HepG2 (cell line): ENCODE data around the gene PANK2. TPM values are rescaled to one million over a fixed set of nuclear protein-coding genes. Genes with fewer than 3 reads are reported as not detected.

ENCODE experiments used
- ATAC-seq: fragments of 200-7000 bp; cut with Tn5 transposase; 3 replicates; pipeline ENCODE4 v1.9.1; 2020; ENCODE audit warnings: mild to moderate bottlenecking, moderate library complexity
- BruUV-seq: library from RNA; stranded (reverse); fragments of 400-500 nt; replicated peaks from 2 replicates; lab custom pipeline; 2021; lab: Mats Ljungman, UMichigan
- CTCF ChIA-PET: fragments of 300-600 bp; formaldehyde crosslinking; extraction: SDS; loops from one replicate; lab custom pipeline; 2021; ENCODE audit warnings: low total read pairs, inconsistent platforms, low intra/inter-chr PET ratio; lab: Yijun Ruan, JAX
- POLR2A ChIA-PET: fragments of 350-600 bp; sonication (Branson Sonifier 250); formaldehyde crosslinking; loops from one replicate; lab custom pipeline; 2020; ENCODE audit warnings: antibody characterized with exemption, inconsistent platforms; lab: Yijun Ruan, JAX
- DNase-seq: peaks from one replicate; pipeline ENCODE4 v3.0.0-alpha.2; 2015; ENCODE audit warnings: low spot score
- FAIRE-seq: peaks from 3 replicates; lab custom pipeline; 2011; peaks lifted over from hg19 to GRCh38; lab: Jason Lieb, UNC
- H2AFZ ChIP-seq: one replicate; pipeline ENCODE4 v1.6.1; 2011; ENCODE audit warnings: low read length, inconsistent platforms
- H3K27ac ChIP-seq: fragments of 300-600 bp; 3 replicates; pipeline ENCODE4 v1.8.0; 2011; ENCODE audit warnings: mixed run types, mild to moderate bottlenecking, mixed read lengths, low read length, inconsistent platforms; ENCODE audit not compliant: insufficient read depth; ENCODE audit errors: extremely low read length
- H3K27me3 ChIP-seq, 2 experiments: fragments of 200-600 bp in 1 of 2; 2 replicates in 1 of 2; 3 replicates in 1 of 2; pipeline versions ENCODE4 v1.6.0 to v1.8.0; 2011; ENCODE audit warnings: low read length in 2 of 2, mild to moderate bottlenecking in 2 of 2, moderate library complexity in 2 of 2, inconsistent platforms in 1 of 2; ENCODE audit not compliant: insufficient read depth in 2 of 2, control insufficient read depth in 1 of 2
- H3K36me3 ChIP-seq, 2 experiments: fragments of 200-600 bp in 1 of 2; replicated peaks in 1 of 2; 2 replicates in 1 of 2; 3 replicates in 1 of 2; pipeline versions ENCODE4 v1.5.1 to v1.8.0; 2011; ENCODE audit warnings: low read length in 2 of 2, inconsistent platforms in 1 of 2; ENCODE audit not compliant: insufficient read depth in 2 of 2, control insufficient read depth in 1 of 2
- H3K4me1 ChIP-seq: 2 replicates; pipeline ENCODE4 v1.5.1; 2012; ENCODE audit warnings: low read length, inconsistent platforms; ENCODE audit not compliant: insufficient read depth
- H3K4me2 ChIP-seq: 2 replicates; pipeline ENCODE4 v1.6.0; 2011; ENCODE audit warnings: low read depth, low read length, inconsistent platforms
- H3K4me3 ChIP-seq, 3 experiments: fragments of 200-600 bp in 1 of 3; sonication (generic), shearing (Covaris generic) in 1 of 3; replicated peaks in 1 of 3; 2 replicates each; pipeline ENCODE4 v1.5.1; 2011 to 2016; ENCODE audit warnings: low read length in 3 of 3, inconsistent platforms in 2 of 3, low read depth in 2 of 3, mild to moderate bottlenecking in 2 of 3, control low read depth in 1 of 3, mixed read lengths in 1 of 3; ENCODE audit not compliant: insufficient read depth in 1 of 3
- H3K79me2 ChIP-seq: one replicate; pipeline ENCODE4 v1.6.1; 2011; ENCODE audit warnings: low read length, inconsistent platforms; ENCODE audit not compliant: insufficient read depth
- H3K9ac ChIP-seq: 2 replicates; pipeline ENCODE4 v1.6.0; 2011; ENCODE audit warnings: mild to moderate bottlenecking, low read depth, low read length, inconsistent platforms; ENCODE audit not compliant: insufficient read depth
- H3K9me3 ChIP-seq: 2 replicates; pipeline ENCODE4 v1.5.1; 2012; ENCODE audit warnings: mild to moderate bottlenecking, low read length
- H4K20me1 ChIP-seq: 2 replicates; pipeline ENCODE4 v1.6.0; 2011; ENCODE audit warnings: inconsistent platforms, mild to moderate bottlenecking, low read length, moderate library complexity; ENCODE audit not compliant: insufficient read depth
- AGO1 ChIP-seq: fragments of 200-400 bp; formaldehyde crosslinking; IDR thresholded peaks from 2 replicates; pipeline ENCODE4 v1.6.1; 2017; ENCODE audit warnings: mild to moderate bottlenecking, low read depth, low read length, moderate library complexity; ENCODE audit not compliant: poor library complexity, severe bottlenecking
- AGO2 ChIP-seq: fragments of 200-400 bp; formaldehyde crosslinking; optimal IDR thresholded peaks from 2 replicates; pipeline ENCODE3; 2017; ENCODE audit warnings: mild to moderate bottlenecking, low read depth, low read length, moderate library complexity
- ELF3 ChIP-seq: IDR thresholded peaks from 2 replicates; pipeline ENCODE4 v1.6.1; 2016; ENCODE audit warnings: missing genetic modification reagents, missing compliant biosample characterization
- HMGXB4 ChIP-seq, 2 experiments: sonication (generic) in 1 of 2; formaldehyde crosslinking in 1 of 2; IDR thresholded peaks; 2 replicates each; pipeline versions ENCODE4 v1.4.0 to v1.6.1; 2018 to 2020; ENCODE audit warnings: missing genetic modification reagents in 2 of 2, borderline replicate concordance in 1 of 2, low read depth in 1 of 2, mild to moderate bottlenecking in 1 of 2, missing biosample characterization in 1 of 2
- NONO ChIP-seq, 2 experiments: fragments of 450-650 bp in 1 of 2; sonication (generic) in 1 of 2; formaldehyde crosslinking in 1 of 2; IDR thresholded peaks in 1 of 2; conservative IDR thresholded peaks in 1 of 2; 2 replicates each; pipeline versions ENCODE4 v1.6.1 to v1.8.0; 2017 to 2022; ENCODE audit warnings: mild to moderate bottlenecking in 1 of 2, missing genetic modification reagents in 1 of 2, moderate library complexity in 1 of 2
- POLR2A ChIP-seq, 2 experiments: IDR thresholded peaks; 2 replicates each; pipeline ENCODE4 v1.6.1; 2011; ENCODE audit warnings: low read depth in 2 of 2, low read length in 2 of 2, mild to moderate bottlenecking in 1 of 2, moderate library complexity in 1 of 2; ENCODE audit not compliant: insufficient read depth in 1 of 2
- RBFOX2 ChIP-seq: fragments of 200-400 bp; formaldehyde crosslinking; IDR thresholded peaks from 2 replicates; pipeline ENCODE4 v1.6.1; 2017; ENCODE audit warnings: low read depth, mild to moderate bottlenecking, low read length
- RBM39 ChIP-seq: fragments of 200-400 bp; formaldehyde crosslinking; IDR thresholded peaks from one replicate; pipeline ENCODE4 v1.6.1; 2018; ENCODE audit warnings: antibody characterized with exemption, mild to moderate bottlenecking, low read depth, low read length; ENCODE audit not compliant: poor library complexity, severe bottlenecking
- SSRP1 ChIP-seq: IDR thresholded peaks from 2 replicates; pipeline ENCODE4 v1.6.1; 2016; ENCODE audit warnings: control low read depth
- TERF1 ChIP-seq: sonication (generic); formaldehyde crosslinking; IDR thresholded peaks from 2 replicates; pipeline ENCODE4 v1.8.0; 2022; ENCODE audit warnings: mild to moderate bottlenecking, missing genetic modification reagents, moderate library complexity
- ZNF468 ChIP-seq: sonication (generic); formaldehyde crosslinking; IDR thresholded peaks from 2 replicates; pipeline ENCODE4 v1.8.0; 2022; ENCODE audit warnings: mild to moderate bottlenecking, moderate library complexity, missing genetic modification reagents
- ZNF513 ChIP-seq: sonication (generic); formaldehyde crosslinking; conservative IDR thresholded peaks from 2 replicates; pipeline ENCODE4 v1.5.0; 2020; ENCODE audit warnings: missing genetic modification reagents
- WGBS: methylation state at CpG from one replicate; pipeline ENCODE4 v1.1.6; 2017; ENCODE audit warnings: low lambda C conversion rate; 5-methylcytosine and 5-hydroxymethylcytosine counted together
- in situ Hi-C: cut with HindIII; loops from 2 replicates; pipeline ENCODE4 v1.10.0; 2017; ENCODE audit warnings: low pct_unique_long_range_greater_than_20kb; ENCODE audit not compliant: extremely low pct_ligation_motif_present
- intact Hi-C: fragments of 100-400 bp; cut with micrococcal nuclease; formaldehyde crosslinking; loops from one replicate; pipeline ENCODE4 v1.10.0; 2022; ENCODE audit not compliant: unreplicated experiment
- polyA plus RNA-seq, 8 experiments: library from polyadenylated mRNA; depleted of rRNA in 3 of 8; stranded (reverse) in 7 of 8; unstranded in 1 of 8; fragments of >200 nt; fragmentation: Illumina TruSeq in 4 of 8; extraction: Trizol in 4 of 8; gene quantifications; 2 replicates each; pipeline versions ENCODE4 v1.2.1 to v1.2.3, GENCODE V29; 2011 to 2016; ENCODE audit warnings: low read depth in 4 of 8, missing spikeins in 1 of 8, mixed read lengths in 1 of 8; ENCODE audit not compliant: insufficient read depth in 1 of 8
- total RNA-seq, 5 experiments: library from RNA; depleted of rRNA; stranded (reverse); fragments of >200 nt; fragmentation: Illumina TruSeq; extraction: Trizol; gene quantifications; 2 replicates each; pipeline ENCODE4 v1.2.3, GENCODE V29; 2016; ENCODE audit warnings: low read depth in 1 of 5

PANK2 gene
- total and polyA plus RNA-seq, 2 of the 13 experiments (the other 11 are each of a cell fraction or from before 2014, with no cell fraction given): 39.2 to 123 TPM

- TF ChIP-seq NONO (IDR thresholded peaks at IDR 0.05) (no peak), NONO (CRISPR knock-in tag; conservative IDR thresholded peaks at IDR 0.05) (0 out of 2 replicates have a peak, but pooled peaks have one; percentile 17), ZNF468 (CRISPR knock-in tag) (no peak), SSRP1 (CRISPR knock-in tag) (no peak)
Observed at GRCh38 chr20:3865152-3865886, 23.9 kb upstream of the PANK2 start (continued).

- no peaks in the 10 kb centered on the region for H3K79me2 ChIP-seq
- intact Hi-C loops (no loop called here), in situ Hi-C loops (no loop called here)
- FAIRE-seq (no peak), ATAC-seq (peak; percentile 2; the same call in 1 of the 3 replicates), DNase-seq (no peak)
- H3K36me3 ChIP-seq: peaks cover 53 to 58% of the 10 kb centered on the region in 2 experiments
- no peaks in the 10 kb centered on the region for H3K4me1 ChIP-seq
- no peaks in the 10 kb centered on the region for H4K20me1 ChIP-seq
- no peak overlapping the region for H3K4me2 ChIP-seq
- no peaks in the 10 kb centered on the region for H3K27me3 ChIP-seq
- WGBS: 98% methylated on average over 12 of the region's 14 CpGs
- H3K9me3 ChIP-seq: no peaks in the 10 kb centered on the region
- CTCF ChIA-PET: no interaction called here
- TF ChIP-seq ELF3 (CRISPR knock-in tag) (no peak), TERF1 (0 out of 2 replicates have a peak, but pooled peaks have one; percentile 53), AGO1 (peak; percentile 32), AGO2 (peak; percentile 71), HMGXB4 (CRISPR knock-in tag; IDR thresholded peaks at IDR 0.05; ENCODE audit: borderline replicate concordance in 1 of 2, low read depth in 1 of 2) (no peak), RBFOX2 (peak; percentile 69), RBM39 (peak; percentile 7), POLR2A (IDR thresholded peaks at IDR 0.05; ENCODE audit: insufficient read depth in 1 of 2, low read depth in 2 of 2, low read length in 2 of 2) (peak in 1 of 2 experiments; percentile 6; a peak in 1 of 4 replicates), ZNF513 (CRISPR knock-in tag) (no peak)
- no peak overlapping the region for H3K9ac ChIP-seq
- no peak overlapping the region for H2AFZ ChIP-seq
- no TSS peak for BruUV-seq
- H3K27ac ChIP-seq: no peak overlapping the region
- no peak overlapping the region for H3K4me3 ChIP-seq
- POLR2A ChIA-PET: interaction anchor here (0.8 to 2.5 kb wide), 3 partner anchors 9 to 48 kb away, joined by 3 to 11 read pairs (median 4); no protein-coding TSS in a partner anchor
Observed at GRCh38 chr20:3865887-3866407, 23.2 kb upstream of the PANK2 start.
